ENCODE data around the gene PPP2R2D.

Gene PPP2R2D

DNA sequence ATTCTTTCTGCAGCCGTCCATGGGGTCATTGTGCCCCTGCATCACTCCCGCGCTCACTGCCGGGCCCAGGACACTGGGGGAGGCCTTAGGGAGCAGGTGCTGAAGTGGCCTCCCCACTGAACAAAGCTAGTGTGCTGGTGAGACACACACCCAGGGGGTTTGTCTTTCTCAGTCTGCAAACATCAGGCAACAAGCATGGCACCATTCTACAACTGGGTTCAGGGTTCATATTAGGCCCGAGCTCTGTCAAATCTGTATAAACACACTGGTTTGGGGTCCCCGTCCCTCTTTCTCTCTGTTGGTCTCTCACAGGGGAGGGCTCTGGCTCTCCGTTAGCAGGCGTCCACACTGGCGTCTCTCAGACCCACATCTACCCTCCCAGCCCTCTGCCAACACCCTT, 11.1 kb upstream of the PPP2R2D start:
- DNase-seq (ENCODE audit: low spot score), result no peak

GRCh38 chr10:131890276-131891195, 10.3 kb upstream of the PPP2R2D start:
- no peak for DNase-seq (ENCODE audit: low spot score)

- DNase-seq (ENCODE audit: low spot score), result no peak
Observed at GRCh38 chr10:131891196-131891928, 9.4 kb upstream of the PPP2R2D start.

GRCh38 chr10:131891929-131892805, 8.6 kb upstream of the PPP2R2D start:
- no peak for DNase-seq (ENCODE audit: low spot score)

- no peak for DNase-seq (ENCODE audit: low spot score)
Observed at GRCh38 chr10:131892806-131893675, 7.8 kb upstream of the PPP2R2D start.

GRCh38 chr10:131895116-131895515, 5.7 kb upstream of the PPP2R2D start:
- no peak for DNase-seq (ENCODE audit: low spot score)

- DNase-seq (ENCODE audit: low spot score), result no peak
Observed at GRCh38 chr10:131896403-131896802, 4.4 kb upstream of the PPP2R2D start.

GRCh38 chr10:131897297-131897899, 3.4 kb upstream of the PPP2R2D start:
- no peak for DNase-seq (ENCODE audit: low spot score)

DNA sequence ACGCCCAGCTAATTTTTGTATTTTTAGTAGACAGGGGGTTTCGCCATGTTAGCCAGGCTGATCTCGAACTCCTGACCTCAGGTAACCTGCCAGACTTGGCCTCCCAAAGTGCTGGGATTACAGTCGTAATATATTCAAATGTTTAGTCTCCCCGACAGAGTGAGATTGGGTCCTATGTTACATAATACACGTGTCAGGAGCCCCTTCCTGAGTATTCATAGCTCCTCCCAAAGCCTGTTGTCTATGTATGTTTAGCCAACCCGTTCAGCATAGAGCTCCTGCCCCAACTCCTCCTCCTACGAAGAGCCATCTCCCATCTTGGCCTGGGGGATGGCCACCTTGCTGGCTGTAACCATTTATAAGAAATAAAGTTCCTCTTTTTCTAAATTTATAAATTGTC, 2.7 kb upstream of the PPP2R2D start:
- no peak for DNase-seq (ENCODE audit: low spot score)

DNA sequence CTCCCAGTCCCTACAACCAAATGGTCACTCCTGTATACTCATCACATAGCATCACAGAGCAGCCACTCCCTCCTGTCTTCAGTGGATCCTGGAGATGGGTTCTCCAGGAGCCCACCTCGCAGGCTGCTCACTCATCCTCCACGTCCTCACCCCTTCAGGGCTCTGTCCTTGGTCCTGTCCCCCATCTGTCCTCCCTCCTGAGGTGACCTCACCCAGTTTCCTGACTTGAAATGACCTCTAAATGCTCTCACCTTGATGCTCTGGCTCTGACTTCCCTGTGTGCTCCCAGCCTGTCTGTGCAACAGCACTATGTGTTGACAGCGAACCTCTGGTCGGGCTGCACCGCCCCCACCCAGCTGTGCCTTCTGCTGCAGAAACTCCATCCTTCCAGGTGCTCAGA, 2.1 kb upstream of the PPP2R2D start:
- no peak for DNase-seq (ENCODE audit: low spot score)

GRCh38 chr10:131899116-131899690, 1.6 kb upstream of the PPP2R2D start:
- no peak for DNase-seq (ENCODE audit: low spot score)

DNA sequence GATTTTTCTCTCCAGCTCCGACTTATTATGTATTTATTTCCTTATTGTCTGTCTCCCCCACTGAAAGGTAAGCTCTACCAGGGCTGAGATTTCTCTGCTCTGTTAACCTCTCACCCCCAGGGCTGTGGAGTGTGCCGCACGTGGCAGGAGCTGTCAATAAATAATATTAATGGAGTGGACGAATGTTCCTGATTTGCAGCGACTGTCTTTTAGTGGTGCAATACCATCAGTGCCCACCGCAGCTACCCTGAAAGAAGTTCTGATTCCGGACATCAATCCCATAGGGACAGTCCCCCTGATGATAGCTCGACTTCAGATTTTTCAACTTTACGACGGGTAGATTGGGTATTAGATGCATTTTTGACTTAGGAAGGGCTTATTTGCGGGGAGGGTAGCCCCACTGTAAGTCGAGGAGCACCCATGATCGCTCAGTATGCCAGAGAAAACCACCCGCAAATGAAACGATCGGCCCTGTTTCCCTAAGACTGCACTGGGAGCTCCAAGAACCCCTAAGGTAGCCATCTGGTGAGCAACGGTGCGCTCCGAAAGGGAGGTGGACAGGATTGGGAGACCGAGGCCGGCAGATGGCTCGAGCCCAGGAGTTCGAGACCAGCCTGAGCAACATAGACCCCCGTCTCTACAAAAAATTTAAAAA, 986 bp upstream of the PPP2R2D start:
- DNase-seq (ENCODE audit: low spot score), result no peak

GRCh38 chr10:131901181-131901829, 497 bp downstream of the PPP2R2D start:
- DNase-seq (ENCODE audit: low spot score), result no peak

GRCh38 chr10:131902211-131902610, 1.4 kb downstream of the PPP2R2D start:
- DNase-seq (ENCODE audit: low spot score), result no peak

GRCh38 chr10:131902691-131903090, 1.9 kb downstream of the PPP2R2D start:
- DNase-seq (ENCODE audit: low spot score), result no peak

DNA sequence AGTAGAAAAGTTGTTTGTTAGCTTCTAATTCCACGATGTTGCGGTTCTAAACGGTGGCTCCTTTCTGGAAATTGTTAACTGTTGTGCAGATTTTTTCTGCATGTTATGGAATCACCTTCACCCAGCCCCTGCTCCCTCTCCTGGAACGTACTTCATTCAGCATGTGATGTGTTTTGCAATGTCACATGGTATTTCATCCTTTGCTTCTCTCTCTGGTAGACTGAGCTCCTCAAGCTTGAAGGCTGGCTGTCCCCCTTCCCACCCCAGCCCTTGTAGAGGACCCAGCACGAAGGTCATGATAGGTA, 4.4 kb downstream of the PPP2R2D start:
- DNase-seq (ENCODE audit: low spot score), result no peak

DNA sequence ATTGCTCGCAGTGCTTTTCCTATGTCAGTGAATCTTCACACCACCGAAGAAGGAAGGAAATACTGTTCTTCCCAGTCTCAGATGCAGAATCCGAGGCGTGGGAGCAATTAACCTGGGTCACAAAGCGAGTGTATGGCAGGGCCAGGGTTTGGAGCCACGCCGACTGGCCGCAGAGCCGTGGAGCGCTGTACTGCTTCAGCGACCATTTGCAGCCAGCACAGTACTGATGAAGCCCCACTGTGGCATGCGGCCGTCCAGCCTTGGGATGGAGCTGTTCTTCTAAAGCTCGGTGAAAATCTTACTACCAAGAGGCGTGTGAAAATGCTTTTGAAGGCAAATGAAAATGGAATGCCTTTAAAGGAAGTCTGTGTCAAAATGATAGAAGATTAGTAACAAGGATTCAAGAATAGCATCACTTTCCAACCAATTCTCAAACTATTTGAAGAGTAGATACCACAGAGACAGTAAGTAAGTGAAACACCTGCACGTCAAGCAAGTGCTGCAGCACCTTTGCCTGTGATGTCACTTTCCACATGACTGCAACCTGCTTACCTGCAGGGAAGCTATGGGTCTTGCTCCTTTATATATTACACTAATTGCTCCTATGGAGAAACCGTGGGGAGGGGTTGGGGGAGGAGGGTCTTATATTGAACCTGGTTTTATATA, 4.9 kb downstream of the PPP2R2D start:
- DNase-seq (ENCODE audit: low spot score), result peak; percentile 19

GRCh38 chr10:131906269-131906639, 5.4 kb downstream of the PPP2R2D start:
- DNase-seq (ENCODE audit: low spot score), result no peak

DNA sequence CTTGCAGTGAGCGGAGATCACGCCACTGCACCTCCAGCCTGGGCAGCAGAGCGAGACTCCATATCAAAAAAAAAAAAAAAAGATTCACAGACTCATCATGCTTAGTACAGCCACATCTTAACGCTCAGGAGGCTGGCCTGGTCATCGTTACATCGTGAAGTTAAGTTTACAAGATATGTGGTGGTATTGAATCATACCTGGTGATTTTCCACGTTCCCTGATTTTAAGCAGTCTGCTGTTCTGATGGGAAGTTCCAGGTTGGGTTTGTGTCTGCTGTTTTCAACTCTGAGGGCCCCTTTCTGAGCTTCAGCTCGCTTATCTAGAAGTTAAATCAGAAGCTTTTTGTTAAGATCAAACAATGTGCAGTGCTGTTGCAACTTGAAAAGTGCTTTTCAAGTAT, 6.9 kb downstream of the PPP2R2D start:
- DNase-seq (ENCODE audit: low spot score), result no peak

All from putamen (tissue), 1 donor.